HEK293T (cell line): ENCODE measurements around the gene CNNM3.

ENCODE experiments used
- ARNT ChIP-seq: fragments of 450-650 bp; IDR thresholded peaks from 2 replicates; pipeline ENCODE4 v1.6.1; 2017; ENCODE audit warnings: mild to moderate bottlenecking
- BHLHE40 ChIP-seq: fragments of 450-650 bp; IDR thresholded peaks from 2 replicates; pipeline ENCODE4 v1.6.1; 2016; ENCODE audit warnings: mild to moderate bottlenecking, moderate library complexity, borderline replicate concordance
- CTBP1 ChIP-seq: fragments of 450-650 bp; IDR thresholded peaks from 2 replicates; pipeline ENCODE4 v1.6.1; 2016; ENCODE audit warnings: borderline replicate concordance
- ELF4 ChIP-seq: fragments of 450-650 bp; IDR thresholded peaks from 2 replicates; pipeline ENCODE4 v1.6.1; 2017; ENCODE audit warnings: antibody characterized with exemption
- FOXA1 ChIP-seq: fragments of 450-650 bp; IDR thresholded peaks from 2 replicates; pipeline ENCODE4 v1.6.1; 2016; ENCODE audit warnings: mild to moderate bottlenecking
- FOXK2 ChIP-seq: fragments of 450-650 bp; IDR thresholded peaks from 2 replicates; pipeline ENCODE4 v1.6.1; 2016; ENCODE audit warnings: mild to moderate bottlenecking
- FOXM1 ChIP-seq: fragments of 450-650 bp; IDR thresholded peaks from 2 replicates; pipeline ENCODE4 v1.6.1; 2017; ENCODE audit warnings: mild to moderate bottlenecking, borderline replicate concordance
- HDGF ChIP-seq: fragments of 450-650 bp; IDR thresholded peaks from 2 replicates; pipeline ENCODE4 v1.6.1; 2017; ENCODE audit warnings: antibody characterized with exemption, borderline replicate concordance
- L3MBTL2 ChIP-seq: fragments of 450-650 bp; conservative IDR thresholded peaks from 2 replicates; pipeline ENCODE4 v1.6.1; 2016; ENCODE audit warnings: mild to moderate bottlenecking
- SP1 ChIP-seq: fragments of 450-650 bp; IDR thresholded peaks from 2 replicates; pipeline ENCODE4 v1.6.1; 2017
- SUZ12 ChIP-seq: fragments of 450-650 bp; IDR thresholded peaks from 2 replicates; pipeline ENCODE4 v1.6.1; 2016; ENCODE audit warnings: mild to moderate bottlenecking
- TARDBP ChIP-seq: fragments of 450-650 bp; IDR thresholded peaks from 2 replicates; pipeline ENCODE4 v1.6.1; 2016
- ZNF384 ChIP-seq: fragments of 450-650 bp; IDR thresholded peaks from 2 replicates; pipeline ENCODE4 v1.6.1; 2016

DNA sequence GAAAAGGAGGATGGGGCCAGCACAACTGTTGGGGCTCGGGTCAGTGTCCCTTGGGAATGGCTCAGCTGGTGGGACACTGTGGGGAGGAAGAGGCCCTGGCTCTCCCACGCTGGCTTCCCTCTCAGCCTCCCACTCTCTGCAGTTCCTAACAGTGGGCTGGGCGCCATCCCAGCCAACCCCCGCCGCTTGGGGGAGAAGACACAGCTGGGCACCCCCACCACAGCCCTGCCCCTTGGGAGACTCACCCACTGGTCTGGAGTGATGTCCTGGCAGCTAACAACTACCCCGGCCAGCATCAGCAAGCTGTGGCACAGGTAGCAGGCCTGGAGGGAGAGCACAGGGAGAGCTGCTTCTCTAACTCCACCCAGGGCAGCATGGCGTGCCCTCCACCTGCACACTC is 62.1 kb downstream of the CNNM3 start:
- TF ChIP-seq BHLHE40: no peak
- TF ChIP-seq HDGF: no peak
- no peak for TF ChIP-seq FOXK2
- no peak for TF ChIP-seq L3MBTL2
- TF ChIP-seq CTBP1: no peak
- TF ChIP-seq TARDBP: no peak
- TF ChIP-seq FOXA1: no peak
- no peak for TF ChIP-seq ELF4
- no peak for TF ChIP-seq ZNF384
- TF ChIP-seq SP1: no peak
- TF ChIP-seq SUZ12: no peak
- no peak for TF ChIP-seq FOXM1
- TF ChIP-seq ARNT: no peak
